Activated naive CD4-positive, alpha-beta T cell treated with anti-CD3 and anti-CD28 coated beads, Interleukin-2, amount 10 ng/mL, durations not matched to agents 7 days and 5 days (primary cell): ENCODE measurements around the gene GUK1.
A peak's percentile ranks its signal among the peaks of the same experiment; 100 is the strongest.
"Not testable (repeated sequence)": the region's sequence is repeated elsewhere in the genome, so short reads cannot be mapped to it uniquely, and the experiment has no call there.

Experiments used
- CTCF ChIA-PET: fragments of 350-600 bp; sonication (Branson Sonifier 250); formaldehyde crosslinking; loops from one replicate; lab custom pipeline; 2021; ENCODE audit warnings: antibody characterized with exemption; lab: Charles Lee
- DNase-seq: peaks from one replicate; pipeline ENCODE4 v3.0.0-alpha.2; 2020
- H3K27ac Mint-ChIP-seq: one replicate; pipeline ENCODE4 v1.8.0; 2021; ENCODE audit warnings: mild to moderate bottlenecking, moderate library complexity, mixed read lengths
- H3K27me3 Mint-ChIP-seq: one replicate; pipeline ENCODE4 v1.8.0; 2021; ENCODE audit warnings: mild to moderate bottlenecking, mixed read lengths
- H3K36me3 Mint-ChIP-seq: one replicate; pipeline ENCODE4 v1.8.0; 2021; ENCODE audit warnings: mixed read lengths
- H3K4me1 Mint-ChIP-seq: one replicate; pipeline ENCODE4 v1.8.0; 2021; ENCODE audit warnings: mixed read lengths
- H3K4me3 Mint-ChIP-seq: one replicate; pipeline ENCODE4 v1.8.0; 2021; ENCODE audit warnings: mild to moderate bottlenecking, moderate library complexity, mixed read lengths
- H3K9me3 Mint-ChIP-seq: one replicate; pipeline ENCODE4 v1.8.0; 2021; ENCODE audit warnings: mixed read lengths

GUK1 gene

DNA sequence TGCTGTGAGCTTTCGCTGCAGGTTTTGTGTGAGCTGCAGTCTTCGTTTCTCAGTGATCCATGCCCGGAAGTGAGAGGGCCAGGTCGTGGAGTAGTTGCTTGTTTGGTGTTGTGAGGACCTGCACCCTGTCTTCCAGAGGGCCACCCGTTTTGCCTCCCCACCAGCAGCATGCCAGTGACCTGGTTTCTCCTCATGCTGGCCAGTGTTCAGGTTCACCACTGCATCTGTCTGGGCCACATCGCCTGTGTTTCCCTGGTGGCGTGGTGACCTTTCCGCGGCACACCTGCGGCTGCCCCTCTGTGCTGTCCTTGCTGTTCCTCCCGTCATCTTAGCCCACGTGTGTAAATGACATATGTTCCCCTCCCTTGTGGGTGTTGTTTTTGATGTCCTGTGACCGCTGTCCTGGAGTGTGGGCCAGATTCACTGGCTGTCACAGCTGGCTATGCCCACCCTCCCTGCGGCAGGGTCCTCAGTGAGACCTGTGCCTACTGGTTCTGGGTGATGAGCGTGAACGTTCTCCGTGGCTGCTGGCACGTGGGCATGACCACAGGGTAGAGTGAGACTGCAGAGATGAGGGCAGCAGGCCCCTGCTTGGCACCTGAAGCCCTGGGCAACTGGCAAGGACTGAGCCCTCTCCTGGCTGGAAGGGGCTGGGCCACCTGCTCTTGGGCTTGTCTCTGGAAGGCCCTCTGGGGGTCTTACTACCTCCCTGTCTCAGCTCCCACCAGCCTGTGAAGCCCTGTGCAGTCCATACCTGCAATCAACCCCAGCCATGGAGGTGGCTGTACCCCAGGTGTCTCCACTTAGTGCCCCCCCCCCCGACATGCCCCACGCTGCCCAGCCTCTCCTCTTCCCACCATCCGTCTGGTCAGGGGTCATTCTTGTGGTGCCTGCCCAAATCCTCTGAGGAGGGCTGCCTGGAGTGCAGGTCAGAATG, 32.8 kb downstream of the GUK1 start:
- peaks cover 3% of the 10 kb centered on the region for H3K36me3 Mint-ChIP-seq
- no peak overlapping the region for H3K4me3 Mint-ChIP-seq
- H3K4me1 Mint-ChIP-seq = peaks cover 4% of the 10 kb centered on the region
- no peaks in the 10 kb centered on the region for H3K9me3 Mint-ChIP-seq
- no peaks in the 10 kb centered on the region for H3K27me3 Mint-ChIP-seq
- CTCF ChIA-PET = no interaction called here
- H3K27ac Mint-ChIP-seq = peak overlapping the region; percentile 37
- DNase-seq = no peak

DNA sequence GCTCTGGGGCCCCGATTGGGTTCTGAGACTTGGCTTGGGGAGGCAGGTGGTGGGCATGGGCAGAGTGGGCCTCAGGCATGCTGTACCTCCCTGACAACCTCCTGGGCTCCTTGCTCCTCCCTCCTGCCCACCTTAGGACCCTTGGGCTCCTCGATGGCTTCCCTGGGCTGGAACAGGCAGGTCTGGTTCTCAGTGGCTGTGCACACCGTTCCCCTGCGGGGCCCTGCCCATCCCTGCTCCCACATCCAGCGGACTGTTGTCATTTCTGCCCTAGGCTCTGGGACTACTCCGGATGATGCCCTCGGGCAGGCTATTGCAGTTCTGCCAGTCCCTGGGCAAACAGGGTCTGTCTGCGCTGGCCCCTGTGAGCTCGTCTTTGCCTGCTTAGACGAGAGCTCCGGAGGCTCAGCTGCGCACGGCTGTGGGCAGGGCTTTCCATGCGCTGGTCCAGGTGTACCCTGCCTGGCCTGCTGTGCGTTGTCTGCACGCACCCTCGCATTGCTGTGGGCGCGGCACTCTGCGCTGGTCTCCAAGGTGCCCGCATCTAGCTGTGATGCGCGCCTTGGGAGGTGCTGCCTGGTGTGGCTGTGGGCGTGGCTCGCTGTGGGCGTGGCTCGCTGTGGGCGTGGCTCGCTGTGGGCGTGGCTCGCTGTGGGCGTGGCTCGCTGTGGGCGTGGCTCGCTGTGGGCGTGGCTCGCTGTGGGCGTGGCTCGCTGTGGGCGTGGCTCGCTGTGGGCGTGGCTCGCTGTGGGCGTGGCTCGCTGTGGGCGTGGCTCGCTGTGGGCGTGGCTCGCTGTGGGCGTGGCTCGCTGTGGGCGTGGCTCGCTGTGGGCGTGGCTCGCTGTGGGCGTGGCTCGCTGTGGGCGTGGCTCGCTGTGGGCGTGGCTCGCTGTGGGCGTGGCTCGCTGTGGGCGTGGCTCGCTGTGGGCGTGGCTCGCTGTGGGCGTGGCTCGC, 33.7 kb downstream of the GUK1 start:
- not testable (repeated sequence) for H3K4me3 Mint-ChIP-seq, H3K36me3 Mint-ChIP-seq, H3K27ac Mint-ChIP-seq, H3K9me3 Mint-ChIP-seq, H3K4me1 Mint-ChIP-seq, H3K27me3 Mint-ChIP-seq
- CTCF ChIA-PET = interaction anchor here (0.9 kb wide), 1 partner anchor 9 kb away, joined by 3 read pairs; no protein-coding TSS in a partner anchor
- peak; percentile 50 for DNase-seq

DNA sequence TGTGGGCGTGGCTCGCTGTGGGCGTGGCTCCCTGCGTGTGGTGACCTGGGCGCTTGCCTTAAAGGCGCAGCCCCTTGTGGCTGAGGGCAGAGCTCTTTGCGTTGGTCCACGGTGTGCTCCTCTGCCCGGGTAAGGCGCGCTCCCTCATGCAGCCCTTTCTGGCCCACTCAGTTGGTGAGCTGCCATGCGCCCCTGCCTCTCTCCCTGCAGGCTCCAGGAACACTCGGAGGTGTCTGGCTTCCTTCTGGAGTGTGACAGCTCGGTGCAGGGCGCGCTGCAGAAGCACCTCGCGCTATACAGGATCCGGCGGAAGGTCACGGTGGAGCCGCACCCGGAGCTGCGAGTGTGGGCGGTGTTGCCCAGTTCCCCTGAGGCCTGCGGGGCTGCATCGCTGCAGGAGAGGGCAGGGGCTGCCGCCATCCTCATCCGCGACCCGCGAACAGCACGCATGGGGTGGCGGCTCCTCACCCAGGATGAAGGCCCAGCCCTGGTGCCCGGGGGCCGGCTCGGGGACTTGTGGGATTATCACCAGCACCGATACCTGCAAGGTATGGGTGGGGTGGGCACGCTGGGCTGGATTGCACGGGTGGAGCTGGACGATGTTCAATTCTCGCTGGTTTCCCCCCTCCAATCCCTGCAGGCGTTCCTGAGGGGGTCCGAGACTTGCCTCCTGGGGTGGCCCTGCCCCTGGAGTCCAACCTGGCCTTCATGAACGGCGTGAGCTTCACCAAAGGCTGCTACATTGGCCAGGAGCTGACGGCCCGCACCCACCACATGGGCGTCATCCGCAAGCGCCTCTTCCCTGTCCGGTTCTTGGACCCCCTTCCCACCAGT, 34.6 kb downstream of the GUK1 start:
- CTCF ChIA-PET = interaction anchor here (0.9 kb wide), 1 partner anchor 9 kb away, joined by 3 read pairs; no protein-coding TSS in a partner anchor
- Mint-ChIP-seq H3K4me1 (peaks cover 4% of the 10 kb centered on the region), H3K27me3 (no peaks in the 10 kb centered on the region), H3K4me3 (no peak overlapping the region), H3K36me3 (no peaks in the 10 kb centered on the region), H3K9me3 (no peaks in the 10 kb centered on the region), H3K27ac (no peak overlapping the region)
- DNase-seq = peak; percentile 53

DNA sequence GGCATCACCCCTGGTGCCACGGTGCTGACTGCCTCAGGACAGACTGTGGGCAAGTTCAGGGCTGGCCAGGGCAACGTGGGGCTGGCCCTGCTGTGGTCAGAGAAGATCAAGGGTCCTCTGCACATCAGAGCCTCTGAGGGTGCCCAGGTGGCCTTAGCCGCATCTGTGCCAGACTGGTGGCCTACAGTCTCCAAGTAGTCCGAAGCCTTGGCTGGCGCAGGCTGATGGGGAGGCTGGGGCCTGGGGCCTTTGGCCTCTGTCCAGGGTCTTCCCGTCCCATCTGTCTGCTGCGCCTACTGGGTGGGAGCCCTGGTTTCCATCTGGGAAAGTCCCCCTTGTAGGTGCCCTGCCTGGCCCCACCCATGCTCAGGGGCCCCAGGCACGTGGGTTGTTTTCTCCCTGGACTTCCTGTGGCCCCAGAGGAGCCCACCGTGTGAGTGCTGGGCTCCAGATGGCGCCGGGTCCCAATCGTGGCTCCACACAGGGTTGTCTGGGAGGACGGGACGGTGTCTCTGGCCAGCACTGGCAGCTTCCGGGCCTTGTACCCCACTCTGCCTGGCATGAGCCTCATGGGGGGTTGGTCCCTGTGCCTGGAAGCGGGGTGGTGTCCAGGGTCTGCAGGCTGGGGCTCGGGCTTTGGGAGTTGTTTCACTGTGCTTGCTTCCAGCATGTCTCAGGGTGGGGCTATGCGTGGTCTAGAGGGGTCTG, 35.4 kb downstream of the GUK1 start:
- H3K27me3 Mint-ChIP-seq = no peaks in the 10 kb centered on the region
- no peaks in the 10 kb centered on the region for H3K9me3 Mint-ChIP-seq
- CTCF ChIA-PET = no interaction called here
- H3K36me3 Mint-ChIP-seq = no peaks in the 10 kb centered on the region
- H3K27ac Mint-ChIP-seq = peak overlapping the region; percentile 37
- no peak for DNase-seq
- H3K4me1 Mint-ChIP-seq = peaks cover 4% of the 10 kb centered on the region
- no peak overlapping the region for H3K4me3 Mint-ChIP-seq

DNA sequence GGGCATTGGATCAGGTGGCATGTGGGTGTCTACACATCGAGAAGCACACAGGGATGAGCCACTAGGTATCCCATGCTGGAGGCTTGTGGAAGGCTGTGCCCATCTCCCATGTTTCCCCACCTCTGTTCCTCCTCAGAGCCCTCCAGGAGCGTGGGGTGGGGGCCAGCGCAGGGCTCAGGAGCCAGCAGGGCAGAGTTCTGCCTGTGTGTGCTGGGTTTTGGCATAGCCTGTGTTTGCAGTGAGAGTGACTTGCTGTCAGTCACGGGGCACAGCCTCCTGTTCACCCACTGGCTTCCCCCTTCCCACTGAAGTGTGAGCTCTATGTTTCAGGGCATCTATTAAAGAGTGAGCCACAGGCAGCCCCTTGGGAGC, 35.9 kb downstream of the GUK1 start:
- H3K9me3 Mint-ChIP-seq = no peaks in the 10 kb centered on the region
- CTCF ChIA-PET = no interaction called here
- H3K4me3 Mint-ChIP-seq = no peak overlapping the region
- peak overlapping the region; percentile 37 for H3K27ac Mint-ChIP-seq
- peaks cover 4% of the 10 kb centered on the region for H3K4me1 Mint-ChIP-seq
- DNase-seq = no peak
- H3K27me3 Mint-ChIP-seq = no peaks in the 10 kb centered on the region
- H3K36me3 Mint-ChIP-seq = no peaks in the 10 kb centered on the region

DNA sequence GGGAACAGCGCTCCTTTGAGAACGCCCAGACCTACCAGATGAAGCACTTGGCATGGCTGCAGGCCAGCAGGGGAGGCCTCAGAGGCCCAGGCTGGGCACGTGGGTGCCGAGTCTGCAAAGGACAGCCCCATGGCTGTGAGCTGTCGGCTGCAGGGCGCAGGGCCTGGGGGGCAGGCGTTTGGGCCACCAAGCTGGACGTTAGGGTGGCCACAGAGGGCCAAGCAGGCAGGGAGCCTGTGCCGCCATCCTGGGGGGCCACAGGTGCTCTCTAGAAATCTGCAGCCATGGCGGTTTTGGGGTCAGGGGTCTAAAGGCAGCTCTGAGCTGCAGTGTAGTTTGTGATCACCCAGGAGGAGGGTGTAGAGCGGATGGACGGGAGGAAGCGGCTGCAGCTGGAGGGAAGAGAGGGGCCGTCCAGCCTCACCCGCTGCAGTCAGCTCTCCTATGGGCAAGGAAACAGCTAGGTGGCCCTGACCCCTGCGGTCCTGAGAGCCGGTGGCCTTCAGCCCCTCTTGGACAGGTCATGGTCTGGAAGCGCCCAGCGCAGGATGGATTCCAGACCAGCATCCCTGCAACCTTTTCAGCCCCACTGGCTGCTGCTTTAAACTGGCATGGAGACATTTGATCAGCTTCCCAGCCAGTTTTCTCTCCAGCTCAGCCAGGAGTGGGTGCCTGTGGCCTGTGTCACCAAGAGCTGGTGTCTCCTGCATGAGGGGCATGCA, 36.5 kb downstream of the GUK1 start:
- no peak for DNase-seq
- no peak overlapping the region for H3K4me3 Mint-ChIP-seq

DNA sequence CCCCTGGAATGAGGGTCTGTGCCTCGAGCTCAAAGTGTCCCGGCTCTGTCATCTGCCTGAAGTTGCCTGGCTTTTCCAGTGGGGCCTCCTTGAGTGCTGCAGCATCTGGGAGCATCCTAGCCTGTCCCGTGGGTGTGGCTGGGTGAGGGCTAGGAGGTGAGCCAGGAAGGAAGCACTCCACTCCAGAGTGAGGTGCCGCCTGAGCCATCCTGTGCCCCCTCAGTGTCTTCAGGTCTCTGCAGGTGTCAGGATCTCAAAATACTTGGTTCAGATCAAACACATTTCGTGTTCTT, 37.0 kb downstream of the GUK1 start:
- H3K36me3 Mint-ChIP-seq = no peaks in the 10 kb centered on the region
- peaks cover 3% of the 10 kb centered on the region for H3K4me1 Mint-ChIP-seq
- H3K27me3 Mint-ChIP-seq = no peaks in the 10 kb centered on the region
- no peak overlapping the region for H3K27ac Mint-ChIP-seq
- DNase-seq = no peak
- H3K4me3 Mint-ChIP-seq = no peak overlapping the region
- no peaks in the 10 kb centered on the region for H3K9me3 Mint-ChIP-seq
- CTCF ChIA-PET = interaction anchor here (0.6 to 1.4 kb wide), 3 partner anchors 12 to 63 kb away, joined by 3 read pairs; no protein-coding TSS in a partner anchor

More for the DNA sequence above, 36.5 kb downstream of the GUK1 start:
- Mint-ChIP-seq H3K27ac (no peak overlapping the region), H3K27me3 (no peaks in the 10 kb centered on the region), H3K4me1 (peaks cover 4% of the 10 kb centered on the region), H3K36me3 (no peaks in the 10 kb centered on the region), H3K9me3 (no peaks in the 10 kb centered on the region)
- CTCF ChIA-PET = interaction anchor here (1.0 kb wide), 1 partner anchor 46 kb away, joined by 3 read pairs; no protein-coding TSS in a partner anchor

DNA sequence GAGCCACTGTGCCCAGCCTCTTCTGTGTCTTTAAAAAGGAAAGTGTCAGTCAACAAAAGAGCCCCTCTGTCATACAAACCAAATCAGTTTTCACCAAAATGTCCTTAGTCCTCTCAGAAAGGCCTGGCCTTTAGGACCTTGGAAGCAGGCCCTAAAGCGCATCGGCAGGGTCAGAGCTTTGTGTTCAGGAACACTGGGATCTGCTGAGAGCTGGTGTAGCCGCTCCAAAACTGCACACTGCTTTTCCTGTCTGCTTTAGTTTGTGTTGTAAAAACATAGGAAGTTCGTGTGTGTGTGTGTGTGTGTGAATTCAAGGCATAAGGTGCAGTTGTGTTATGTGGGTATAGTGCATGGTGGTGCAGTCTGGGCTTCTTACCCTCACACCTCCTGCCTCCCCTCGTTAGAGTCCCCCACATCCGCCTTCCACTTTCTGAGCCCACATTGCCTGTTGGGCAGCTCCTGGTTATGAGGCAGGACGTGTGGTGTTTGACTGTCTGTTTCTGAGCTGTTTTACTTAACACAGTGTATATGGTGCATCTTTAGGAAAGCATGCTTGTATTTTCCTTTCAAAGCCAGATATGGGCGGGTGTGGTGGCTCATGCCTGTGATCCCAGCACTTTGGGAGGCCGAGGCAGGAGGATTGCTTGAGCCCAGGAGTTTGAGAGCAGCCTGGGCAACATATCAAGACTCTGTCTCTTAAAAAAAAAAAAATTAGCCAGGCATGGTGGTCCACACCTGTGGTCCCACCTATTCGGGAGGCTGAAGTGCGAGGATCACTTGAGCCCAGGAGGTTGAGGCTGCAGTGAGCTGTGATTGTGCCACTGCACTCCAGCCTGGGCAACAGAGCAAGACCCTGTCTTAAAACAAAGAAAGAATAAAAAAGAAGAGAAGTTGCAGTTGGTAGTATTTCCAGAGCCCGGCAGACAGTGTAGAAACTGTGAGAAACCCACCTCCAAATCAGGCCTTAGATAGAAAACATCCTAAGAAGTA, 37.9 kb downstream of the GUK1 start:
- CTCF ChIA-PET = interaction anchor here (0.6 to 1.4 kb wide), 2 partner anchors 13 to 64 kb away, joined by 3 read pairs; no protein-coding TSS in a partner anchor
- Mint-ChIP-seq H3K27ac (no peak overlapping the region), H3K9me3 (no peaks in the 10 kb centered on the region), H3K36me3 (no peaks in the 10 kb centered on the region), H3K27me3 (no peaks in the 10 kb centered on the region), H3K4me3 (no peak overlapping the region), H3K4me1 (no peaks in the 10 kb centered on the region)
- DNase-seq = no peak

DNA sequence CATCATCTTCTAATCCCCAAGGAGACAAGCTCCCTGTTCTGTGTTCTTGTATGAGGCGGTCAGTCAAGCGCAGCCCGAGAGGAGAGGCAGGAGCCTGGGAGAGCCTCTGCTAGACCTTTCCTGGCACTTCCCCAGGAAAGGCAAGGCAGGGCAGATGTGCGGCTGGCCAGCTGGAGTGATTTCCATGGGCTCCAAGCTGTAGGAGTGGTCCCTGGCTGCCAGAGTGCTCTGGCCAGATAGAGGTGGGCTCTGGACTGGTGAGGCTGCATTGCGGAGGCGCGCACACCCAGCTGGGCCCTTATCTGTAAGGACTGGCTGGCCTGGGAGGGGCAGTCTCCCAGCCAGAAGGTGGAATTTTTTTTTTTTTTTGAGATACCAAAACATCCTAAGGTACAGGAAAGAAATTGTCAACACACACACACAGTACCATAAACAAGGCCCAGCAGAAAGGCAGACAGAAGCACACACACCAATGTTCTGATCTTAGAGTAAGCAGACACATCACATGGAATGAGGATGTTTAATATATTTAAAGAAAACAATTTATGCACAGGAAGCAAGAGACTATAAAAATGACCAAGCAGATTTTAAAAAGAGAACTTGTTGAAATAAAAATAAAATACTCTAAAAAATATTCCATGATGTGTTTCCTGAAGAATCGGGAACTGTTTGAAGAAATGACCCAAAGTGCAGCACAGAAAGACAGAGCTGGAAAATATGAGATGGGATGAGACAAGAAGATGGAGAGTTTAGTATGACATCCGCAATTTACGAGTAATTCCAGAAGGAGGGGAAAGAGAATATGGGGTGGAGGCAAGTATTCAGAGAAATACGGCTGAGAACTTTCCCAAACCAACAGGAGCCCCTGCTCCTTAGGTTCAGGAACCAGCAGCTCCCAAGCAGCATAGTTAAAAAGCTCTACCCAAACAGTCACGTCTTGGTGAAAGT, 38.9 kb downstream of the GUK1 start:
- no peaks in the 10 kb centered on the region for H3K9me3 Mint-ChIP-seq
- no peak overlapping the region for H3K4me3 Mint-ChIP-seq
- DNase-seq = no peak
- H3K36me3 Mint-ChIP-seq = no peaks in the 10 kb centered on the region
- CTCF ChIA-PET = interaction anchor here (1.4 kb wide), 1 partner anchor 14 kb away, joined by 3 read pairs; no protein-coding TSS in a partner anchor
- no peaks in the 10 kb centered on the region for H3K27me3 Mint-ChIP-seq
- no peaks in the 10 kb centered on the region for H3K4me1 Mint-ChIP-seq
- H3K27ac Mint-ChIP-seq = no peak overlapping the region

DNA sequence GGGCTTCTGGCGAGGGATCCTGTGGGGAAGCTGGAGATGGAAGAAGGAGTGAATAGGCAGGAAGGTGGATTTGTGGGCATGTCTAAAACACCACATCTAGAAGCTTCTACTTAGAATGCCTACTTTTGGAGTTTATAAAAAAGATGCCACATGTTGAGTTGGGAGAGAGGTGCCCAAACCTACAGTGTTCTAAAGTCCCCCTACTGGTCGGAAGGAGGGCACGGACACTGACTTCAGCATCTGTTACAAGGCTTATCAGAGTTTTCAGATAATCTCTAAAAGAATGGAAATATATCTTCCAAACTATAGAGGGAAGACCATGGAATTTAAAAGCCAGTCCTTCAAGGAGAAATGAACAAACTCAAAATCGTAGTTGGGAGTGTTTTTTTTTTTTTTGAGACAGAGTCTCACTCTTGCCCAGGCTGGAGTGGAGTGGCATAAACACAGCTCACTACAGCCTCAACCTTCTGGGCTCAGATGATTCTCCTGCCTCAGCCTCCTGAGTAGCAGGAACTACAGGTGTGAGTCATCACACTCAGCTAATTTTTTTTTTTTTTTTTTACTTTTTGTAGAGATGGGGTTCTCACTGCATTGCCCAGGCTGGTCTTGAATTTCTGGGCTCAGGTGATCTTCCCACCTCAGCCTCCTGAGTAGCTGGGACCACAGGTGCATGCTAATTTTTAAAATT, 40.3 kb downstream of the GUK1 start:
- Mint-ChIP-seq H3K27ac (no peak overlapping the region), H3K4me1 (peaks cover 2% of the 10 kb centered on the region), H3K27me3 (no peaks in the 10 kb centered on the region), H3K9me3 (no peaks in the 10 kb centered on the region), H3K4me3 (no peak overlapping the region), H3K36me3 (no peaks in the 10 kb centered on the region)
- DNase-seq = no peak
- CTCF ChIA-PET = interaction anchor here (0.6 to 1.0 kb wide), 3 partner anchors 51 to 450 kb away, joined by 3 read pairs; no protein-coding TSS in a partner anchor
